B cell (primary cell): ENCODE results near the gene ZSCAN31. TPM values are rescaled to one million over a fixed set of nuclear protein-coding genes. Genes with fewer than 3 reads are reported as not detected.

Experiments
- ATAC-seq: fragments of 200-7000 bp; cut with Tn5 transposase; one replicate; pipeline ENCODE4 v1.10.0; 2021; ENCODE audit warnings: low read depth, mild to moderate bottlenecking, moderate number of reproducible peaks, moderate library complexity
- CTCF ChIA-PET: fragments of 350-600 bp; sonication (Branson Sonifier 250); formaldehyde crosslinking; loops from one replicate; lab custom pipeline; 2021; ENCODE audit warnings: antibody characterized with exemption, inconsistent platforms; lab: Charles Lee
- POLR2A ChIA-PET: fragments of 350-600 bp; sonication (Branson Sonifier 250); formaldehyde crosslinking; loops from one replicate; lab custom pipeline; 2021; ENCODE audit warnings: antibody characterized with exemption; lab: Charles Lee
- DNase-seq: peaks from one replicate; pipeline ENCODE4 v3.0.0; 2013
- H2AFZ ChIP-seq: 2 replicates; pipeline ENCODE4 v1.6.1; 2012; ENCODE audit warnings: mild to moderate bottlenecking, low read depth, low read length; ENCODE audit not compliant: insufficient read depth, poor library complexity, severe bottlenecking
- H3K27ac ChIP-seq, 2 donors: 1 replicate in 1 of 2; 2 replicates in 1 of 2; pipeline ENCODE4 v1.5.1; 2012 to 2013; ENCODE audit warnings: low read length in 2 of 2, mild to moderate bottlenecking in 2 of 2, moderate library complexity in 1 of 2
- H3K27me3 ChIP-seq, 4 experiments: fragments of 200-600 bp in 1 of 4; sonication (generic) in 1 of 4; replicated peaks in 1 of 4; 1 replicate in 2 of 4; 2 replicates in 2 of 4; pipeline versions ENCODE4 v1.6.1 to v1.7.0; 2013 to 2016; ENCODE audit warnings: low read length in 3 of 4, mild to moderate bottlenecking in 2 of 4, mixed read lengths in 1 of 4, moderate library complexity in 1 of 4; ENCODE audit not compliant: insufficient read depth in 4 of 4, control insufficient read depth in 3 of 4; ENCODE audit errors: control extremely low read depth in 1 of 4
- H3K36me3 ChIP-seq, 2 experiments: replicated peaks in 1 of 2; 1 replicate in 1 of 2; 2 replicates in 1 of 2; pipeline versions ENCODE4 v1.6.1 to v1.7.1; 2013; ENCODE audit warnings: low read length in 1 of 2; ENCODE audit not compliant: insufficient read depth in 2 of 2, control insufficient read depth in 1 of 2; ENCODE audit errors: control extremely low read depth in 1 of 2, extremely low read depth in 1 of 2
- H3K4me1 ChIP-seq, 2 donors: fragments of 200-600 bp in 1 of 2; sonication (generic) in 1 of 2; 1 replicate in 1 of 2; 2 replicates in 1 of 2; pipeline versions ENCODE4 v1.5.1 to v1.6.1; 2013 to 2017; ENCODE audit warnings: low read length in 2 of 2; ENCODE audit not compliant: control insufficient read depth in 2 of 2, insufficient read depth in 2 of 2
- H3K4me2 ChIP-seq: replicated peaks from 2 replicates; pipeline ENCODE3; 2012; ENCODE audit warnings: mild to moderate bottlenecking, low read depth, low read length; ENCODE audit not compliant: poor library complexity, severe bottlenecking
- H3K4me3 ChIP-seq, 5 experiments: fragments of 200-600 bp in 1 of 5; sonication (generic) in 1 of 5; 1 replicate in 3 of 5; 2 replicates in 2 of 5; pipeline versions ENCODE4 v1.5.1 to v1.7.0; 2011 to 2016; ENCODE audit warnings: low read length in 4 of 5, mild to moderate bottlenecking in 4 of 5, low read depth in 2 of 5, control low read depth in 1 of 5, moderate library complexity in 1 of 5; ENCODE audit not compliant: insufficient read depth in 1 of 5; ENCODE audit errors: control extremely low read depth in 1 of 5, extremely low read depth in 1 of 5
- H3K79me2 ChIP-seq: fragments of 200-600 bp; sonication (generic); one replicate; pipeline ENCODE4 v1.6.0; 2016; ENCODE audit warnings: low read length; ENCODE audit not compliant: control insufficient read depth, insufficient read depth
- H3K9ac ChIP-seq: fragments of 200-600 bp; sonication (generic); 2 replicates; pipeline ENCODE4 v1.6.1; 2017; ENCODE audit warnings: mild to moderate bottlenecking, low read length, moderate library complexity
- H3K9me3 ChIP-seq, 3 donors: one replicate each; pipeline versions ENCODE4 v1.6.1 to v1.7.1; 2013; ENCODE audit warnings: low read length in 2 of 3; ENCODE audit not compliant: control insufficient read depth in 2 of 3, insufficient read depth in 1 of 3; ENCODE audit errors: control extremely low read depth in 1 of 3
- H4K20me1 ChIP-seq: 2 replicates; pipeline ENCODE4 v1.6.0; 2012; ENCODE audit warnings: mild to moderate bottlenecking, low read length; ENCODE audit not compliant: insufficient read depth, control insufficient read depth, poor library complexity, severe bottlenecking
- H3K27ac Mint-ChIP-seq: one replicate; pipeline ENCODE4 v1.8.0; 2021; ENCODE audit warnings: mixed read lengths
- H3K27me3 Mint-ChIP-seq: one replicate; pipeline ENCODE4 v1.8.0; 2021; ENCODE audit warnings: mixed read lengths
- H3K4me1 Mint-ChIP-seq: one replicate; pipeline ENCODE4 v1.8.0; 2021; ENCODE audit warnings: mixed read lengths
- H3K4me3 Mint-ChIP-seq: one replicate; pipeline ENCODE4 v1.8.0; 2021; ENCODE audit warnings: mixed read lengths
- H3K9me3 Mint-ChIP-seq: one replicate; pipeline ENCODE4 v1.8.0; 2022; ENCODE audit warnings: mixed read lengths; ENCODE audit not compliant: insufficient read depth
- EZH2 ChIP-seq: IDR thresholded peaks from 2 replicates; pipeline ENCODE4 v1.6.1; 2012; ENCODE audit warnings: borderline replicate concordance, low read depth, mild to moderate bottlenecking, moderate library complexity, low read length; ENCODE audit not compliant: insufficient read depth, poor library complexity, severe bottlenecking
- WGBS: methylation state at CpG from one replicate; pipeline ENCODE4 v1.1.5; 2013; ENCODE audit warnings: missing lambda C conversion rate; ENCODE audit not compliant: insufficient coverage; 5-methylcytosine and 5-hydroxymethylcytosine counted together
- intact Hi-C: fragments of 100-400 bp; cut with micrococcal nuclease; formaldehyde crosslinking; loops from one replicate; pipeline ENCODE4 v1.10.0; 2022
- polyA plus RNA-seq: library from polyadenylated mRNA; depleted of rRNA; stranded (reverse); fragments of >200 nt; gene quantifications from 2 replicates; pipeline ENCODE4 v1.2.3, GENCODE V29; 2012
- total RNA-seq, 2 donors: library from RNA; stranded (reverse); fragments of 120-200 nt in 1 of 2; gene quantifications; 1 replicate in 1 of 2; 2 replicates in 1 of 2; pipeline versions ENCODE4 v1.2.3 to v1.2.4, GENCODE V29; 2013 to 2022
- TF ChIP-seq, protein P1 (sequence below): fragments of 200-600 bp; IDR thresholded peaks from one replicate; pipeline ENCODE4 v1.8.0; 2022; ENCODE audit warnings: antibody characterized with exemption, mild to moderate bottlenecking

The ZSCAN31 gene
- total and polyA plus RNA-seq, 2 donors (not counting 1 experiment from before 2014, with no cell fraction given): 1.9 to 4.6 TPM

DNA sequence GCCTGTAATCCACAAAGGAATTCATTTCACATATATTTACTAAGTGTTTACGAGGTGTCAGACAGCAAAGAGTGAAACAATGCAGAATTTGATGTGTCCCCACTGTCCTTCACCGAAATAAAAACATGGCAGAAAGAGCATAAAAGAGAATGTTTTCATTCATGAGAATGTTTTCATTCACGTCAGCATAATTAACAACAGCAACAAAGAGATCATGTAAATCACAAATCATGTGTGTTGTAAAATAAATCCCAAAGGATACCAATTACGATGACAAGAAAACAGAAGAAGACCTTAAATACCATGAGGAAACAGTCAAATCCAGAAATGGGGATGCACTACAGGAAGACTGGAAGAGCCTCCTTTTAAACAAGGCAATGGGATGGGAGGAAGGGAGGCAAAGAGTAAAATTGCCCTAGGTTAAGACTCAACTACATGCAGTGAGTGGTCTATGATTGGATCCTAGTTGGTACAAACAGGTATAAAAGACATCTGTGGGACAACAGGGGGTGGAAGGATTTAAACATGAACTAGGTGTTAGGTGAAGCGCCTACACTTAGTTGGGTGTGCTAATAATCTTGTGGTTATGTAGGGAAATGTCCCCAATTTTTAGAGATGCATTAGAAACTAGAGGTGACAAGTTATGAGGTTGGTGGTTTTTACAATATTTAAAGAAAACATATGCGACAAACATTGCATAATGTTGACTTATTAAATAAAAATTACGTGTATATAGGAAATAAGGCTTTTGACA lies 1.5 kb downstream of the ZSCAN31 start:
- no peak overlapping the region for H3K27ac Mint-ChIP-seq
- ChIA-PET POLR2A (interaction anchor here (0.7 to 0.8 kb wide), 2 partner anchors 22 to 230 kb away, joined by 3 read pairs; no protein-coding TSS in a partner anchor), CTCF (interaction anchor here (1.0 to 1.8 kb wide), 3 partner anchors 21 to 49 kb away, joined by 3 to 6 read pairs (median 6); no protein-coding TSS in a partner anchor)
- peaks cover 2% of the 10 kb centered on the region for H3K9me3 Mint-ChIP-seq
- peak overlapping the region; percentile 86 for H3K4me2 ChIP-seq
- H3K27me3 Mint-ChIP-seq: no peaks in the 10 kb centered on the region
- H3K79me2 ChIP-seq: no peaks in the 10 kb centered on the region
- TF ChIP-seq EZH2: no peak
- TF ChIP-seq, protein P1, sequence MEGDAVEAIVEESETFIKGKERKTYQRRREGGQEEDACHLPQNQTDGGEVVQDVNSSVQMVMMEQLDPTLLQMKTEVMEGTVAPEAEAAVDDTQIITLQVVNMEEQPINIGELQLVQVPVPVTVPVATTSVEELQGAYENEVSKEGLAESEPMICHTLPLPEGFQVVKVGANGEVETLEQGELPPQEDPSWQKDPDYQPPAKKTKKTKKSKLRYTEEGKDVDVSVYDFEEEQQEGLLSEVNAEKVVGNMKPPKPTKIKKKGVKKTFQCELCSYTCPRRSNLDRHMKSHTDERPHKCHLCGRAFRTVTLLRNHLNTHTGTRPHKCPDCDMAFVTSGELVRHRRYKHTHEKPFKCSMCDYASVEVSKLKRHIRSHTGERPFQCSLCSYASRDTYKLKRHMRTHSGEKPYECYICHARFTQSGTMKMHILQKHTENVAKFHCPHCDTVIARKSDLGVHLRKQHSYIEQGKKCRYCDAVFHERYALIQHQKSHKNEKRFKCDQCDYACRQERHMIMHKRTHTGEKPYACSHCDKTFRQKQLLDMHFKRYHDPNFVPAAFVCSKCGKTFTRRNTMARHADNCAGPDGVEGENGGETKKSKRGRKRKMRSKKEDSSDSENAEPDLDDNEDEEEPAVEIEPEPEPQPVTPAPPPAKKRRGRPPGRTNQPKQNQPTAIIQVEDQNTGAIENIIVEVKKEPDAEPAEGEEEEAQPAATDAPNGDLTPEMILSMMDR: no peak
- peak overlapping the region; percentile 95 to 96 for H3K27ac ChIP-seq
- intact Hi-C loops: loop anchor here (1.0 to 5.0 kb wide), 5 partner anchors 52 to 437 kb away; partner anchors contain the start of genes PGBD1 and ZSCAN26
- no peak overlapping the region for H3K9ac ChIP-seq
- peak overlapping the region; percentile 83 for H2AFZ ChIP-seq
- no peaks in the 10 kb centered on the region for H3K27me3 ChIP-seq
- DNase-seq: no peak
- H4K20me1 ChIP-seq: no peaks in the 10 kb centered on the region
- no peak for ATAC-seq
- H3K36me3 ChIP-seq: no peaks in the 10 kb centered on the region
- peaks cover 11 to 18% of the 10 kb centered on the region in 2 donors for H3K4me1 ChIP-seq
- H3K4me3 ChIP-seq: no peak overlapping the region
- no peaks in the 10 kb centered on the region for H3K9me3 ChIP-seq
- WGBS: no CpG with 5 or more reads among the region's 7 CpGs
- H3K4me3 Mint-ChIP-seq: peak overlapping the region; percentile 13
- no peaks in the 10 kb centered on the region for H3K4me1 Mint-ChIP-seq

DNA sequence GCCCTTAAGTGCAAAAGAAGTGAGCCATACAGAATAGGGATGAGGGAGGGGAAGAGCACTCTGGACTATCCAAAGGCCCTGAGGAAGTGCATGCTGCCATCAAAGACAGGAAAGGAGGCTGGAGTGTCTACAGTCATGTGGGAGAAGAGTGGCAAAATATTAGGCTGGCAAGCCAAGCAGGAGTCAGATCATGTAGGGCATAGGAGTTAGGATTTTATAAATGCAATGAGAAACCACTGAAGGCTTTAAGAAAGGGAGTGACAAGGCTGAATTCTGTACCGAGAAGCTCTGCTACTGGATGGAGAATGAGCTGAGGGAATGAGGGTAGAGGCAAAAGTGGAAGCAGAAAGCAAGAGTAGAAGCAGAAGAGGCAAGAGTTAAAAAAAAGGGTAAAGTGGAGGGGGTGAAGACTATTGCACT lies 2.3 kb downstream of the ZSCAN31 start:
- ChIA-PET CTCF (interaction anchor here (1.0 to 1.1 kb wide), 2 partner anchors 22 to 50 kb away, joined by 3 to 6 read pairs; no protein-coding TSS in a partner anchor), POLR2A (interaction anchor here (0.7 kb wide), 1 partner anchor 23 kb away, joined by 3 read pairs; no protein-coding TSS in a partner anchor)
- H3K27ac ChIP-seq: no peak overlapping the region
- H3K79me2 ChIP-seq: no peaks in the 10 kb centered on the region
- 80% methylated on average over 1 of the region's 1 CpG for WGBS
- no peak overlapping the region for H3K27ac Mint-ChIP-seq
- no peak overlapping the region for H3K9ac ChIP-seq
- TF ChIP-seq, protein P1: no peak
- no peak for TF ChIP-seq EZH2
- peaks cover 0 to 6% (median 0%) of the 10 kb centered on the region in 3 donors for H3K9me3 ChIP-seq
- no peak overlapping the region for H3K4me3 Mint-ChIP-seq
- peaks cover 5% of the 10 kb centered on the region for H3K9me3 Mint-ChIP-seq
- H3K27me3 Mint-ChIP-seq: no peaks in the 10 kb centered on the region
- H4K20me1 ChIP-seq: no peaks in the 10 kb centered on the region
- H3K4me1 Mint-ChIP-seq: no peaks in the 10 kb centered on the region
- no peaks in the 10 kb centered on the region for H3K27me3 ChIP-seq
- H2AFZ ChIP-seq: no peak overlapping the region
- intact Hi-C loops: no loop called here
- H3K4me1 ChIP-seq: peaks cover 11 to 18% of the 10 kb centered on the region in 2 donors
- DNase-seq (no peak), ATAC-seq (no peak)
- no peaks in the 10 kb centered on the region for H3K36me3 ChIP-seq
- H3K4me3 ChIP-seq: no peak overlapping the region
- H3K4me2 ChIP-seq: no peak overlapping the region
